Measurements from ENCODE around the gene PRPF38B. TPM values are rescaled to one million over a fixed set of nuclear protein-coding genes. Genes with fewer than 3 reads are reported as not detected.

The PRPF38B gene
- total and polyA plus RNA-seq, 2 of the 8 experiments (the other 6 are each of a cell fraction or from before 2014, with no cell fraction given) = 16.6 to 50.6 TPM

- no peak for TF ChIP-seq RFX5 (IDR thresholded peaks at IDR 0.05; ENCODE audit: borderline replicate concordance, low read depth, low read length)
- TF ChIP-seq CHD2 (IDR thresholded peaks at IDR 0.05; ENCODE audit: low read length) = no peak
- no peak for TF ChIP-seq CREB1 (IDR thresholded peaks at IDR 0.05)
- TF ChIP-seq, protein P1, sequence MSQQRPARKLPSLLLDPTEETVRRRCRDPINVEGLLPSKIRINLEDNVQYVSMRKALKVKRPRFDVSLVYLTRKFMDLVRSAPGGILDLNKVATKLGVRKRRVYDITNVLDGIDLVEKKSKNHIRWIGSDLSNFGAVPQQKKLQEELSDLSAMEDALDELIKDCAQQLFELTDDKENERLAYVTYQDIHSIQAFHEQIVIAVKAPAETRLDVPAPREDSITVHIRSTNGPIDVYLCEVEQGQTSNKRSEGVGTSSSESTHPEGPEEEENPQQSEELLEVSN (IDR thresholded peaks at IDR 0.05) = no peak
- TF ChIP-seq CHD1 (IDR thresholded peaks at IDR 0.05; ENCODE audit: low read depth, low read length) = no peak
- TF ChIP-seq, protein P2, sequence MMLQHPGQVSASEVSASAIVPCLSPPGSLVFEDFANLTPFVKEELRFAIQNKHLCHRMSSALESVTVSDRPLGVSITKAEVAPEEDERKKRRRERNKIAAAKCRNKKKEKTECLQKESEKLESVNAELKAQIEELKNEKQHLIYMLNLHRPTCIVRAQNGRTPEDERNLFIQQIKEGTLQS (IDR thresholded peaks at IDR 0.05; ENCODE audit: insufficient read depth, low read depth, low read length) = no peak
- no peak for TF ChIP-seq BRCA1 (IDR thresholded peaks at IDR 0.05; ENCODE audit: low read depth, low read length)
Observed at GRCh38 chr1:108646265-108646647, 45.9 kb upstream of the PRPF38B start (continued).

Measured in H1 (cell line).